HL-60 (cell line): ENCODE measurements around the gene OVOL1.

Experiments used
- DNase-seq, 2 experiments: peaks; one replicate each; pipeline ENCODE4 v3.0.0-alpha.2; 2010 to 2020; ENCODE audit warnings: low read depth in 1 of 2, low spot score in 1 of 2
- H3K27ac ChIP-seq: fragments of 250-450 bp; sonication (Bioruptor Pico); replicated peaks from 2 replicates; pipeline ENCODE4 v1.5.1; 2020; ENCODE audit warnings: mild to moderate bottlenecking, moderate library complexity
- H3K27me3 ChIP-seq: fragments of 250-450 bp; sonication (Bioruptor Pico); 2 replicates; pipeline ENCODE4 v1.5.1; 2021; ENCODE audit warnings: mild to moderate bottlenecking, moderate library complexity; ENCODE audit not compliant: insufficient read depth, poor library complexity, severe bottlenecking
- H3K4me3 ChIP-seq: replicated peaks from 2 replicates; pipeline ENCODE4 v1.5.1; 2011; ENCODE audit warnings: mild to moderate bottlenecking, control low read depth, low read length; ENCODE audit not compliant: insufficient read depth
- CTCF ChIP-seq: IDR thresholded peaks from one replicate; pipeline ENCODE4 v1.5.1; 2011; ENCODE audit warnings: low read length, control low read depth, inconsistent platforms; ENCODE audit not compliant: insufficient read depth
- GABPA ChIP-seq: IDR thresholded peaks from 2 replicates; pipeline ENCODE4 v1.6.1; 2012; ENCODE audit warnings: low read depth
- POLR2AphosphoS5 ChIP-seq: IDR thresholded peaks from 2 replicates; pipeline ENCODE4 v1.6.1; 2012; ENCODE audit warnings: low read depth
- REST ChIP-seq: IDR thresholded peaks from 2 replicates; pipeline ENCODE4 v1.6.1; 2012; ENCODE audit warnings: low read depth; ENCODE audit not compliant: insufficient replicate concordance
- SPI1 ChIP-seq: IDR thresholded peaks from 2 replicates; pipeline ENCODE4 v1.6.1; 2012; ENCODE audit warnings: low read depth, mild to moderate bottlenecking, borderline replicate concordance

The OVOL1 gene

GRCh38 chr11:65743681-65744025, 43.2 kb upstream of the OVOL1 start:
- Histone ChIP-seq H3K27me3 (no peaks in the 10 kb centered on the region), H3K4me3 (no peak overlapping the region), H3K27ac (no peak overlapping the region)
- no peak for DNase-seq
- TF ChIP-seq POLR2AphosphoS5 (no peak), CTCF (no peak), GABPA (no peak), REST (no peak), SPI1 (no peak)

GRCh38 chr11:65744026-65744698, 42.7 kb upstream of the OVOL1 start:
- TF ChIP-seq GABPA (no peak), CTCF (peak; percentile 23), REST (no peak), SPI1 (peak; percentile 57; the same call in 1 of the 2 replicates), POLR2AphosphoS5 (no peak)
- H3K27me3 ChIP-seq = no peaks in the 10 kb centered on the region
- peak; percentile 51 to 54 for DNase-seq
- no peak overlapping the region for H3K4me3 ChIP-seq
- H3K27ac ChIP-seq = no peak overlapping the region

GRCh38 chr11:65744699-65745042, 42.2 kb upstream of the OVOL1 start:
- DNase-seq = no peak
- H3K27ac ChIP-seq = no peak overlapping the region
- TF ChIP-seq POLR2AphosphoS5 (no peak), SPI1 (no peak), GABPA (no peak), REST (no peak), CTCF (no peak)
- no peaks in the 10 kb centered on the region for H3K27me3 ChIP-seq
- no peak overlapping the region for H3K4me3 ChIP-seq
